DND-41 (cell line): Measurements from ENCODE around the gene NOX4.

ENCODE experiments used
- CTCF ChIP-seq: IDR thresholded peaks from 2 replicates; pipeline ENCODE4 v1.5.1; 2012; ENCODE audit warnings: borderline replicate concordance, low read length, moderate library complexity, mild to moderate bottlenecking; ENCODE audit not compliant: poor library complexity, severe bottlenecking; ENCODE audit errors: extremely low read depth
- EZH2 ChIP-seq: IDR thresholded peaks from 3 replicates; pipeline ENCODE4 v1.6.1; 2012; ENCODE audit warnings: borderline replicate concordance, low read depth, mild to moderate bottlenecking, moderate library complexity, low read length, inconsistent platforms; ENCODE audit not compliant: severe bottlenecking

- TF ChIP-seq CTCF = no peak
- no peak for TF ChIP-seq EZH2
Observed at GRCh38 chr11:89504270-89504669, 13.1 kb upstream of the NOX4 start.
